Measurements from ENCODE around the gene FGD2. TPM values are rescaled to one million over a fixed set of nuclear protein-coding genes. Genes with fewer than 3 reads are reported as not detected.

FGD2 gene
- total and polyA plus RNA-seq, 9 of the 15 experiments (the other 6 are each of a cell fraction or from before 2014, with no cell fraction given) = 0.09 TPM; not detected in 8

- TF ChIP-seq ZNF518B (CRISPR knock-in tag; IDR thresholded peaks at IDR 0.05) = no peak
- peak; percentile 26; the same call in 1 of the 2 replicates for TF ChIP-seq ATF4 (CRISPR knock-in tag; IDR thresholded peaks at IDR 0.05)
- TF ChIP-seq SIX5 (IDR thresholded peaks at IDR 0.05; ENCODE audit: borderline replicate concordance in 1 of 2, insufficient read depth in 1 of 2, low read depth in 1 of 2, low read length in 2 of 2) = no peak
- TF ChIP-seq ZNF551 (CRISPR knock-in tag; IDR thresholded peaks at IDR 0.05) = no peak
- TF ChIP-seq NR2C2 (CRISPR knock-in tag; IDR thresholded peaks at IDR 0.05) = no peak
- 0 out of 2 replicates have a peak, but pooled peaks have one; percentile 5 for TF ChIP-seq NR2C2 (tag; IDR thresholded peaks at IDR 0.05)
- TF ChIP-seq FOXK2 (conservative IDR thresholded peaks at IDR 0.05 in 1 of 2, IDR thresholded peaks at IDR 0.05 in 1 of 2; ENCODE audit: low read depth in 2 of 2) = peak in 1 of 2 experiments; percentile 44; a peak in 1 of 4 replicates
- TF ChIP-seq EP300 (IDR thresholded peaks at IDR 0.05; ENCODE audit: low read length) = peak; percentile 46; the same call in 1 of the 2 replicates
- TF ChIP-seq PRDM10 (IDR thresholded peaks at IDR 0.05; ENCODE audit: partially characterized antibody) = peak; percentile 17
- no peak for TF ChIP-seq FOXP4 (CRISPR knock-in tag; IDR thresholded peaks at IDR 0.05; ENCODE audit: borderline replicate concordance)
- no peak for TF ChIP-seq GATAD2B (IDR thresholded peaks at IDR 0.05; ENCODE audit: borderline replicate concordance)
- 0 out of 2 replicates have a peak, but pooled peaks have one; percentile 76 for TF ChIP-seq NFATC3 (IDR thresholded peaks at IDR 0.05)
- TF ChIP-seq POLR3A (IDR thresholded peaks at IDR 0.05; ENCODE audit: borderline replicate concordance, extremely low read depth, insufficient read depth, insufficient read length) = no peak
- TF ChIP-seq CHD4 (IDR thresholded peaks at IDR 0.05; ENCODE audit: insufficient read depth, insufficient replicate concordance, low read depth, low read length, poor library complexity, severe bottlenecking) = no peak
Observed at GRCh38 chr6:37048851-37049757, 43.6 kb downstream of the FGD2 start (continued).
